Left renal cortex interstitium (tissue), 4 donors: ENCODE measurements around the gene CABCOCO1. TPM values are rescaled to one million over a fixed set of nuclear protein-coding genes. Genes with fewer than 3 reads are reported as not detected.
"Not testable (repeated sequence)": the region's sequence is repeated elsewhere in the genome, so short reads cannot be mapped to it uniquely, and the experiment has no call there.

Experiments
- DNase-seq, 4 donors: peaks; one replicate each; pipeline ENCODE4 v3.0.0-alpha.2; 2013; ENCODE audit warnings: low read depth in 4 of 4, low spot score in 2 of 4, missing footprints in 1 of 4
- polyA plus RNA-seq, 4 donors: library from polyadenylated mRNA; unstranded; fragments of 120-200 nt; gene quantifications; one replicate each; pipeline ENCODE4 v1.2.1, GENCODE V29; 2013; ENCODE audit not compliant: insufficient read length in 4 of 4

CABCOCO1 gene
- polyA plus RNA-seq, 4 donors: 1.9 to 3.3 (median 3.0) TPM

- no peak for DNase-seq
Measured at GRCh38 chr10:61705022-61705613, 42.4 kb downstream of the CABCOCO1 start.

DNA sequence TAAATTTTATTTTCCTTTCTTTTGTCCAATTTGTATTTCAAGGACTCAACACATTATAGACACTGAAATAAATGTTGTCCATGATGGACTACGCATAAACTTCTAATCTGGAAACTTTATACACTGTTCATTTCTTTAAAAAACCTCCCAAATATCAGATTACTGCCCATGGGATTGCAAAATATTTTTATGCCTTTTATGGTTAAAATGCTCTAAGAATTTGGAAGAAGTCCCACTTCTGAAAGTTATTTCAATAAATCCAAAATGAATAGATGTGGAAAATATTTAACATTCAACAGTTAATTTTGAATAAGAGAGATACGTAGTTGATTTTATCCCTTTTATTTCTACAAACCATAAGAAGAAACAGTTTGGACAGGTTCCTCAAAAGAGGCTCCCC, 46.1 kb downstream of the CABCOCO1 start:
- DNase-seq: no peak

GRCh38 chr10:61712105-61712504, 49.4 kb downstream of the CABCOCO1 start:
- DNase-seq: not testable (repeated sequence)

- DNase-seq: not testable (repeated sequence)
Measured at GRCh38 chr10:61719475-61719874, 56.7 kb downstream of the CABCOCO1 start.

DNA sequence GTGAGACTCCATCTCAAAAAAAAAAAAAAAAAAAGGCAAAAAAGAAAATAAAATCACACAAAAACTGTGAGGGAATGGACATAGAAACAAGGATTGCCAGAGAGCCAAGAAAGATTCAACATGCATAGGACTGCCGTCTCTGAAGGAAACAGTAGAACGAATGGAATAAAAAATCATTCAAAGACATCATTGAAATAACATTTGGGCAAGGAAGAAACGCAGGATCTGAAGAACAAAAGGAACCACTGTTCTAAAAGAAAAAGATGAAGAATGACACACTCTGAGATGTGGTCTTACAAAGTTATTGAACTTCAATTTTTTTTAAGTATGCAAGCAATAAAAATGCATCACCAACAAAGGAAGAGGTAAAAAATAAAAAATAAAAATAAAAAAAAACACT, 57.2 kb downstream of the CABCOCO1 start:
- no peak for DNase-seq

DNA sequence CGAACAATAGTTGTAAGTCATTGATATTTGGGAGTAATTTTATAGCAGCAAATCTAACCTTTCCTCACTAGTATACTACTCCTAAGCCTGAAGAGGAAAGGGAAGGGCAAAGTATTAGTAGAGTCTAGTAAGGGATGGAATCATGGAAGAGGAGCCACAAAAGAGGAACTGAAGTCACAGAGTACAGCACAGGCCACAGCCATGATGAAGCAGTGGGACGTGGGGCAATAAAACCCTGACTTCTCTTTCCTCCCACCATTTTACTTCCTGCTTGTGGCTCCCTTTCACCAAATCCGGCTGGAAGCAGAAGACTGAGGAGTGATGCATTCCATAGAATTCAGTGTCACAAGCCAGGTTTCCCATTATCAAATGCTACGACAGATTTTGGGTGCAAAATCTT, 58.7 kb downstream of the CABCOCO1 start:
- DNase-seq: no peak

GRCh38 chr10:61725221-61725620, 62.5 kb downstream of the CABCOCO1 start:
- not testable (repeated sequence) for DNase-seq

GRCh38 chr10:61729596-61729995, 66.9 kb downstream of the CABCOCO1 start:
- no peak for DNase-seq

DNA sequence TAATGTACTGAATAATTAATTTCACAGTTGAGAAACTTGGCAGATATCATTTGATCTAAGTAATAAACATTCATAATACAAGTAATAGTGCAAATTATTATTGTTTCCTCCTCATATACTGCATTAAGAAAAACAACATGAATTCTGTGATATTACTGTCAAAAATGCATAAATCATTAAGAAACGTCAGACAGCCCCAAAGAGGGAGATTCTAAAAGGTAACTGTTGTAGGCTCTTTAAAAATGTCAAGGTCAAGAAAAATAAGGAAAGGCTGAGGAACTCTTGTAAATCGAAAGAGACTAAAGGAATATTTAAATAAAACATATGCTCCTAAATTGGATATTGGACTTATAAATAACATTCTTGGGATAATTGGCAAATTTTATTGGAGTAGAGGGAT, 67.9 kb downstream of the CABCOCO1 start:
- DNase-seq: no peak

DNA sequence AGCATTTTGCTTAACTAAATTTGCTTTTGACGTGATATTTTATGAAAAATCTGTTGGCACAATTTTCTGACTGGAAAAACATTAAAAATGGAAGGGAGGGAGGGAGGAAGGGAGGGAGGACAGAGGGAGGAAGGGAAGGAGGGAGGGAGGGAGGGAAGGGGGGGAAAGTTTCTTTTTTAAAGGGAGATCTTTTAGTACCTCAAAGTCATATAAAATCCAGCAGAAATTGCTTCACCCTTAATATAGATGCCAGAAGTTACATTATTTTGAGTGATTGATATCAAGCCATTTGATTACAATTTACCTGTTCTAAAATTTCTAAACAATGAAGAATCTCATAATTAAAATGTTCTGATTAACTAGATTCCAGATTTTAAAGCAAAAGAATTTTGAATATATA, 68.9 kb downstream of the CABCOCO1 start:
- DNase-seq: no peak

GRCh38 chr10:61732629-61733278, 70.0 kb downstream of the CABCOCO1 start:
- no peak for DNase-seq

DNA sequence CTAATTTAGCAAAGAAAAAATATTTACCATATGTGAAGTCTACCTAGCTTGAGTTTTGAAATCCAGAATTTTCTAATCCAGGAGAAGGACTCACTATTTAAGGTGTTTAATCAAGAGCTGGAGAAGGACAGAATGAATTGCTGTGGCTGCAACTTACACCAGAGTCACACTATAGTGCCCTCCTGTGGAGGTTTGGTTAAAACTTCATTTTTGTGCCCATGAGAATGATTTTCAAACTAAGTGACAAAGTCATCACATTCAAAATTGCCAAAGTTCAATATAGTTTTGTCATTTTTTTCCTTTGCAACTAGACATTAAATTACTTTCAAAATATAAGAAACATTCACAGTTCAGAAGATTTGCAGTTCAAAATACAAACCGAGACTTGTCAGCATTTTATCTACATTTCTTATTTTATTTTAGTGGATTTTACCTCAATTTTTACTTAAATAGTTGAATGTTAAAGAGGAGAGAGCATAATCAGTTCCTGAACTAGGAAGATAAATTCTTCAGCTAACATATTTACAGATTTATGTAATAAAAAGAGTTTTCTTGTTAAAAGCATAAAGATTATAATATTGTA, 70.7 kb downstream of the CABCOCO1 start:
- DNase-seq: peak in 1 of 4 donors; percentile 50

DNA sequence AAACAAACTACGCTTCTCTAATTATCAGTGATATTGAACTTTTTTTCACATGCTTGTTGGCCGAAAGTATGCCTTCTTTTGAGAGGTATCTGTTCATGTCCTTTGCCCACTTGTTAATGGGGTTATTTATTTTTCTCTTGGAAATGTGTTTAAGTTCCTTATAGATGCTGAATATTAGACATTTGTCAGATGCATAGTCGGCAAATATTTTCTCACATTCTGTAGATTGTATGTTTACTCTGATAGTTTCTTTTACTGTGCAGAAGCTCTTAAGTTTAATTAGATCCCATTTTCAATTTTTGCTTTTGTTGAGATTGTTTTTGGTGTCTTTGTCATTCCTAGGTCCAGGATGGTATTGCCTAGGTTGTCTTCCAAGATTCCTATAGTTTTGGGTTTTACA, 73.2 kb downstream of the CABCOCO1 start:
- no peak for DNase-seq

- DNase-seq: not testable (repeated sequence)
Measured at GRCh38 chr10:61737455-61737854, 74.7 kb downstream of the CABCOCO1 start.

DNA sequence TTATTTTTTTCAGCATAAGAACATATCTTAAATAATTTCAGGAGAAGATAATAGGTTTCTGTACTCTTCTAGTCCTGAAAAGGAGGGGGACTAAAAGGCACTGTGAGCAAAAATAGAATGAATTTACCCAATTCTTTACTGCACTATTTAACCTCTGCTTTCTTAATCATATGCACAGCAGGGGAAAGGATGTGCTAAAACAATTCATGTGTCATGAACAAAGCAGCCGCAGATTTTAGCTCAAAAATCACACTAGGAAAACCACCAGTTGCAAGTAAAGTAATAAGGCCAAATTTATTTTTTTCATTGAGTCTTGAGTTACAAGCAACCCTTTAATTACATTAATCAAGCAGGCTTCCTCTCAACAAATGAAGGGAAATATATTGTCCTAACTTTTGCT, 80.1 kb downstream of the CABCOCO1 start:
- DNase-seq: no peak

DNA sequence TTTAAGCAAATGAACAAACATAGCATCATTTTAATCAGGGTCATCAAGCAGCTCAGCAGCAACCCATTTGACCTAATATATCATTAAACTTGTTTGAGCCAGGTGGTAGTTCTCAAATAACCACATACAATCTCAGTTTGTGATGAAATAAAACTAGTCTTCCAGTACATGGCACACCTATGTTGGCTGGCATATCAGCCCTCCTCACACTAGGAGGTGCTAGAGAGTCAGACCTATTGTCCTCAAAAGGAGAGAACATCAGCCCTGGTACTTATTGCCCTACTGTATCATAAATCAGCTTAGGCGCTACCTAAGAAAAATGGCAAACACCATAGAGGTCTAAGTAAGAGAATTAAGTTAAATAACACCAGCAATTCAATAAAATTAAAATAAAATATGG, 81.7 kb downstream of the CABCOCO1 start:
- no peak for DNase-seq

GRCh38 chr10:61746377-61746776, 83.6 kb downstream of the CABCOCO1 start:
- DNase-seq: no peak

- no peak for DNase-seq
Measured at GRCh38 chr10:61747307-61747706, 84.6 kb downstream of the CABCOCO1 start.

DNA sequence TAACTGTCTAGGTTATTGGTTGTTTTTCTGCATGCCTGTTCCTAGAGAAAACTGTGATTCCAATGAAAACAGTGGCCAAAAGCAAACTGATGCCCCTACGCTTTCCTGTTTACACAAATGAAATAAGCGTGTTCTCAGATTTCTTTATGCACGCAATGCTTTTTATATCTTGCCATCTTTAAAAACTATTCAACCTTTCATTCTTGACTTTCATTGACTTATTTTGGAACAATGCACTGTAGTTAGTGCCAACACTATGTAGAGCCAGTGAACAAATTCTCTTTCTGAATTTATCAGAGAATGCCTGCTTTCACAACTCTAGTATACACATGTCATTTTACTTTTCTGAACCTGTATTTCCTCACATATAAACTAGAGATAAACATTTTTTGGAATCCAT, 86.6 kb downstream of the CABCOCO1 start:
- no peak for DNase-seq

GRCh38 chr10:61750943-61751471, 88.3 kb downstream of the CABCOCO1 start:
- no peak for DNase-seq

DNA sequence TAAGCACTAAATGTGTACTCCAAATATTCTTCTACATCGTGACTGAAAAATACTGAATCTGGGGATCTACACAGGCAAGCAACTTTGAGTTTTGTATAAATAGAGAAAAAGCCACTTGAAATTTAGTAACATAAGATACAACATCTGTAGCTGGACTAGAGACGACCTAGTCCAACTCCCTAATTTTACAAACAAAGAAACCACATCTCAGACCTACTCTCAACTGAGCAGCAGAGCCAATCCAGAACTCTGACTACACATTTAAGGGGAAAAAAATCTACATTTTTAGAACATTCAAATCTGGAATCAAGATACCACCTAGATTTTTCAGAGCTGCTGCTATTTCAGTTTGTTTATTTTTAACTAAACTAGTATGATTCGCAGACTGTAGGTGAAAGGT, 88.9 kb downstream of the CABCOCO1 start:
- DNase-seq: no peak
